Measurements from ENCODE around the gene RNF169. TPM values are rescaled to one million over a fixed set of nuclear protein-coding genes. Genes with fewer than 3 reads are reported as not detected.

Gene RNF169
- total RNA-seq, 1 experiment from 2014 or later, result 13.0 TPM

DNA sequence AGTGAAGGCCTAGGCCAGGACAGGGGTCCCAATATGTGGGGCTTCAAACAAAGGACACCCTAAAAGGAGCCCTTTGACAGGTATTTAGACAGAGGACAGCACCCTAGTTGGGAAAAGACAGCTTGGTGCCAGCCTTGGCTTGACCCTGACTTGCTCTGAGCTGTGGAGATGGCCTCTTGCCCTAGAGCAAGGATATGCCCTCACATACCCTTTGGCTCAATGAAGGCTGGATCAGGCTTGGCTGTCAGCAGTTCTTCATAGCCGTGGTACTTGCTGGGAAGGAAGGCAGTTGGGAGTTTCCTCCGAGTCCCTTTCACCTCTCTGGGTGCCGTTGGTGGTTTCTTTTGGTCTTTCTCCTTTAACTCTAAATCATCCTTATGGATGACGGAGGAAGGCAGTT, 96.2 kb downstream of the RNF169 start:
- H2BK5ac ChIP-seq (ENCODE audit: insufficient read length, low read length), result no peak overlapping the region
- H3K9me3 ChIP-seq (ENCODE audit: control insufficient read depth, low read depth, low read length), result no peaks in the 10 kb centered on the region
- H3K79me2 ChIP-seq (ENCODE audit: insufficient read depth, low read length), result no peaks in the 10 kb centered on the region
- H3K9ac ChIP-seq (ENCODE audit: extremely low read depth, insufficient read length, low read length), result no peak overlapping the region
- H3T11ph ChIP-seq (ENCODE audit: low read length), result no peak overlapping the region
- no peaks in the 10 kb centered on the region for H3K9me3 Mint-ChIP-seq
- no peaks in the 10 kb centered on the region for H3K79me1 ChIP-seq (ENCODE audit: insufficient read depth, low read depth, low read length, poor library complexity, severe bottlenecking)
- H3K23ac ChIP-seq (ENCODE audit: insufficient read length, low read depth, low read length), result no peak overlapping the region
- no peaks in the 10 kb centered on the region for H3K27me3 Mint-ChIP-seq (ENCODE audit: low read depth)
- H3K4me1 ChIP-seq (ENCODE audit: insufficient read depth, low read length), result peaks cover 4% of the 10 kb centered on the region; the same call in 1 of the 2 replicates
- H4K8ac ChIP-seq (replicated peaks; ENCODE audit: insufficient read length, low read depth, low read length), result no peak overlapping the region
- H3K27me3 ChIP-seq (ENCODE audit: insufficient read depth, low read length), result no peaks in the 10 kb centered on the region
- no peak overlapping the region for H3K56ac ChIP-seq (ENCODE audit: insufficient read length, low read depth, low read length)
- no peak overlapping the region for H2BK20ac ChIP-seq (ENCODE audit: low read depth, low read length, poor library complexity, severe bottlenecking)
- no peak overlapping the region for H2BK120ac ChIP-seq (ENCODE audit: low read depth, low read length, poor library complexity, severe bottlenecking)
- H2AK5ac ChIP-seq (ENCODE audit: insufficient read length, low read length), result no peak overlapping the region
- no peak overlapping the region for H3K14ac ChIP-seq (ENCODE audit: insufficient read depth, low read length)
- no peak overlapping the region for H4K91ac ChIP-seq (ENCODE audit: insufficient read length, low read depth, low read length)
- H3K4me2 ChIP-seq (ENCODE audit: insufficient read depth, insufficient read length, low read length), result no peak overlapping the region
- no peak overlapping the region for H3K27ac Mint-ChIP-seq
- no peak for DNase-seq
- TF ChIP-seq CTCF (conservative IDR thresholded peaks at IDR 0.05), result no peak
- H2BK15ac ChIP-seq (ENCODE audit: low read depth, low read length), result no peak overlapping the region
- H2BK12ac ChIP-seq (ENCODE audit: insufficient read length, low read depth, low read length), result no peak overlapping the region
- H4K5ac ChIP-seq (ENCODE audit: insufficient read length, low read depth, low read length), result no peak overlapping the region
- peaks cover 0 to 16% (median 0%) of the 10 kb centered on the region in 3 experiments; a peak in 3 of 7 replicates for H3K36me3 Mint-ChIP-seq (ENCODE audit: insufficient read depth in 1 of 3, low read depth in 3 of 3)
- no peak overlapping the region for H3K4ac ChIP-seq (ENCODE audit: low read depth, low read length)
- no CpG with 5 or more reads among the region's 4 CpGs for WGBS (ENCODE audit: extremely low coverage, insufficient read length, low lambda C conversion rate)
- no peak overlapping the region for H2AFZ ChIP-seq (ENCODE audit: low read length)
- H4K20me1 ChIP-seq (ENCODE audit: control insufficient read depth, insufficient read depth, insufficient read length), result no peaks in the 10 kb centered on the region
- no peak overlapping the region for H3K4me3 Mint-ChIP-seq
- peaks cover 13 to 18% of the 10 kb centered on the region in 2 experiments for H3K4me1 Mint-ChIP-seq
- no peaks in the 10 kb centered on the region for H3K23me2 ChIP-seq (ENCODE audit: insufficient read length, low read depth, low read length, poor library complexity, severe bottlenecking)
- H3K27ac ChIP-seq (ENCODE audit: insufficient read length, low read depth, low read length), result no peak overlapping the region
- no peak overlapping the region for H3K18ac ChIP-seq (ENCODE audit: insufficient read length, low read depth, low read length)

All from H9 (cell line).